ENCODE results near the gene HORMAD1. TPM values are rescaled to one million over a fixed set of nuclear protein-coding genes. Genes with fewer than 3 reads are reported as not detected.
A peak's percentile ranks its signal among the peaks of the same experiment; 100 is the strongest.

The HORMAD1 gene
- polyA plus RNA-seq, 1 of the 3 experiments (the other 2 are of a cell fraction) = not detected

GRCh38 chr1:150696995-150697927 lies 23.4 kb downstream of the HORMAD1 start, which contains the start of gene GOLPH3L (continued):
- TF ChIP-seq REST (IDR thresholded peaks at IDR 0.05; ENCODE audit: low read depth, low read length) (no peak), MXI1 (IDR thresholded peaks at IDR 0.05; ENCODE audit: low read depth, low read length) (peak; percentile 65; the same call in 1 of the 2 replicates), USF2 (IDR thresholded peaks at IDR 0.05; ENCODE audit: borderline replicate concordance, low read depth, low read length) (no peak), USF1 (IDR thresholded peaks at IDR 0.05; ENCODE audit: borderline replicate concordance, low read depth) (no peak), GABPA (IDR thresholded peaks at IDR 0.05; ENCODE audit: low read depth) (no peak), SMC3 (IDR thresholded peaks at IDR 0.05; ENCODE audit: low read depth, low read length) (no peak), SIN3A (IDR thresholded peaks at IDR 0.05; ENCODE audit: borderline replicate concordance, low read depth, low read length) (no peak), TCF12 (IDR thresholded peaks at IDR 0.05) (peak; percentile 22; the same call in 1 of the 2 replicates), MEF2A (IDR thresholded peaks at IDR 0.05; ENCODE audit: borderline replicate concordance, low read depth) (no peak), EZH2phosphoT487 (IDR thresholded peaks at IDR 0.05; ENCODE audit: borderline replicate concordance, low read depth) (no peak), NRF1 (IDR thresholded peaks at IDR 0.05; ENCODE audit: low read depth, low read length) (no peak), FOSL2 (IDR thresholded peaks at IDR 0.05; ENCODE audit: borderline replicate concordance, low read depth) (no peak), RCOR1 (IDR thresholded peaks at IDR 0.05; ENCODE audit: low read length) (peak; percentile 68), JUND (IDR thresholded peaks at IDR 0.05) (no peak), GATA2 (CRISPR knock-in tag; IDR thresholded peaks at IDR 0.05) (no peak), ELF1 (IDR thresholded peaks at IDR 0.05) (peak; percentile 85), PBX3 (IDR thresholded peaks at IDR 0.05) (peak; percentile 99), FOXJ3 (CRISPR knock-in tag; IDR thresholded peaks at IDR 0.05) (no peak), RFX5 (IDR thresholded peaks at IDR 0.05; ENCODE audit: low read length) (peak; percentile 93), FOXM1 (IDR thresholded peaks at IDR 0.05; ENCODE audit: low read depth) (no peak), YY1 (IDR thresholded peaks at IDR 0.05; ENCODE audit: low read depth) (no peak), CTCF (IDR thresholded peaks at IDR 0.05) (no peak)

All from SK-N-SH (cell line).